ENCODE measurements around the gene RPLP1.

Gene RPLP1

GRCh38 chr15:69499521-69500211 is 47.0 kb downstream of the RPLP1 start:
- DNase-seq = no peak

- DNase-seq = no peak
Observed at GRCh38 chr15:69500339-69500738, 47.7 kb downstream of the RPLP1 start.

GRCh38 chr15:69501456-69501855 is 48.8 kb downstream of the RPLP1 start:
- no peak for DNase-seq

GRCh38 chr15:69502470-69503045 is 49.9 kb downstream of the RPLP1 start:
- DNase-seq = no peak

- no peak for DNase-seq
Observed at GRCh38 chr15:69504352-69505040, 51.9 kb downstream of the RPLP1 start.
